Skeletal muscle tissue (tissue), 4 donors: Measurements from ENCODE around the gene ADCY2. TPM values are rescaled to one million over a fixed set of nuclear protein-coding genes. Genes with fewer than 3 reads are reported as not detected.

ENCODE experiments used
- H3K27ac ChIP-seq: one replicate; pipeline ENCODE4 v1.7.0; 2013; ENCODE audit warnings: mild to moderate bottlenecking, low read depth, low read length, inconsistent platforms
- H3K27me3 ChIP-seq, 3 donors: one replicate each; pipeline ENCODE4 v1.7.0; 2013; ENCODE audit warnings: low read length in 3 of 3; ENCODE audit not compliant: control insufficient read depth in 3 of 3, insufficient read depth in 3 of 3
- H3K36me3 ChIP-seq, 3 donors: one replicate each; pipeline ENCODE4 v1.7.0; 2013; ENCODE audit warnings: low read length in 3 of 3; ENCODE audit not compliant: control insufficient read depth in 3 of 3, insufficient read depth in 3 of 3
- H3K4me1 ChIP-seq, 3 donors: one replicate each; pipeline ENCODE4 v1.7.0; 2013; ENCODE audit warnings: low read length in 3 of 3, mild to moderate bottlenecking in 3 of 3; ENCODE audit not compliant: control insufficient read depth in 3 of 3, insufficient read depth in 3 of 3
- H3K4me3 ChIP-seq, 3 donors: one replicate each; pipeline ENCODE4 v1.7.0; 2013; ENCODE audit warnings: low read length in 3 of 3
- H3K9ac ChIP-seq, 3 donors: one replicate each; pipeline ENCODE4 v1.7.0; 2013; ENCODE audit warnings: low read length in 3 of 3, mild to moderate bottlenecking in 3 of 3, moderate library complexity in 2 of 3, low read depth in 1 of 3
- H3K9me3 ChIP-seq, 3 donors: one replicate each; pipeline ENCODE4 v1.7.0; 2013; ENCODE audit warnings: low read length in 3 of 3; ENCODE audit not compliant: control insufficient read depth in 3 of 3
- total RNA-seq: library from RNA; depleted of rRNA; stranded (reverse); fragments of >200 nt; gene quantifications from one replicate; pipeline ENCODE4 v1.2.3, GENCODE V29; 2014
- donor health status: Osteomylitis.

Gene ADCY2
- total RNA-seq, 1 donor from 2014 or later, result 27.7 TPM

DNA sequence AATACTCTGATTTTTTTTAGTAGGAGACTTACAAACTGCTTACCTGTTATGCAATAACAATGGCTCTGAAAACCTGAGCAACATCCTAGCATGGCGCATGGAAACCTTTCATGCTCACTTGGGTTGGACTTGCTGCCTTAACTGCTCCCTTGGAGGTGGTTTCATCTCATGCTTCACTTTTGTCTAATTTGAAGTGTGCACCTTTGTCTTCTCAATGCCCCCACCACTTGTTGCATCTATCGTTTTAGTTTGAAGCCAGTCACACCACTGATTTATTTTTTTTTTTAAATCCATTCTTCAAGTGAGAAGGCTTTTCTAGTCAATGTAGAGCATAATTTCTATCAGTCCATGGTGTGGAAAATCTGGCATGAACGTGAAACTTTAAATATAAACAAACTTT is 391.8 kb downstream of the ADCY2 start:
- Histone ChIP-seq H3K4me3 (no peak overlapping the region), H3K27me3 (no peaks in the 10 kb centered on the region), H3K27ac (no peak overlapping the region), H3K4me1 (no peaks in the 10 kb centered on the region), H3K36me3 (peaks cover 0 to 23% (median 4%) of the 10 kb centered on the region in 3 donors), H3K9me3 (no peaks in the 10 kb centered on the region), H3K9ac (no peak overlapping the region)

DNA sequence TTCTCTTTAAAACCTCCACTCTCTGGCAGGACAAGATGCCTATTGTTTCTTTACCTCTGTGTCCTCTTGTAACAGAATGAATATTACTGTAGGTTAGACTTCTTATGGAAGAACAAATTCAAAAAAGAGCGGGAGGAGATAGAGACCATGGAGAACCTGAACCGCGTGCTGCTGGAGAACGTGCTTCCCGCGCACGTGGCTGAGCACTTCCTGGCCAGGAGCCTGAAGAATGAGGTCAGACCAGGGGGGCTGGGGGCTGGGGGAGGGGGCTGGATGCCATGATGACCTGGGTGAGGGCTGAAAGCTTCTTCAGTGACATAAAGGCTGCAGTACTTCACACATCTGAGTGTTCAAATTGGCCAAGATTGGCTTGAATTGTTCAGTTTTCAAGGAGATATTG is 393.6 kb downstream of the ADCY2 start:
- peaks cover 2 to 29% (median 4%) of the 10 kb centered on the region in 3 donors for H3K36me3 ChIP-seq
- H3K27me3 ChIP-seq, result no peaks in the 10 kb centered on the region
- H3K27ac ChIP-seq, result no peak overlapping the region
- H3K9me3 ChIP-seq, result no peaks in the 10 kb centered on the region
- H3K4me3 ChIP-seq, result no peak overlapping the region
- no peak overlapping the region for H3K9ac ChIP-seq
- H3K4me1 ChIP-seq, result peaks cover 0 to 2% (median 0%) of the 10 kb centered on the region in 3 donors

DNA sequence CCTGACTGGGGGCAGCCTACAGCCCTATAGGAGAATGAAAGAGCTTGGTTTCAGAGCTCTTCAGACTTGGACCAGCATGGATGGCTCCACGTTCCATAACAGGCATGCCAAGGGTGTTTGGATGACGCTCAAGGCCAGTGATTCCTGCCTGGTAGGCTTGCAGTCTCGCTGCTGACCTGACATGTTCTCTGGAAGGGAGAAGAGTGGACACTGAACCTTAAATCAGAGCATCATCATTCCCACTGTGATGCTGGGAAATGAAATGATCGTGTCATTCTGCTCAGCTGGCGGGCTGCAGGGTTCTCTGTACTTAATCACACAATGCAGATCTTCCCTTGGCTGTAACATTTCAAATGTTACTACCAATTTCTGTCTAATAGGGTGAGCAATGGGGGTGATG is 398.0 kb downstream of the ADCY2 start:
- H3K36me3 ChIP-seq, result peaks cover 0 to 24% (median 2%) of the 10 kb centered on the region in 3 donors
- H3K9me3 ChIP-seq, result no peaks in the 10 kb centered on the region
- peaks cover 0 to 3% (median under 1%) of the 10 kb centered on the region in 3 donors for H3K4me1 ChIP-seq
- H3K27ac ChIP-seq, result no peak overlapping the region
- no peak overlapping the region for H3K4me3 ChIP-seq
- H3K9ac ChIP-seq, result no peak overlapping the region
- H3K27me3 ChIP-seq, result no peaks in the 10 kb centered on the region

DNA sequence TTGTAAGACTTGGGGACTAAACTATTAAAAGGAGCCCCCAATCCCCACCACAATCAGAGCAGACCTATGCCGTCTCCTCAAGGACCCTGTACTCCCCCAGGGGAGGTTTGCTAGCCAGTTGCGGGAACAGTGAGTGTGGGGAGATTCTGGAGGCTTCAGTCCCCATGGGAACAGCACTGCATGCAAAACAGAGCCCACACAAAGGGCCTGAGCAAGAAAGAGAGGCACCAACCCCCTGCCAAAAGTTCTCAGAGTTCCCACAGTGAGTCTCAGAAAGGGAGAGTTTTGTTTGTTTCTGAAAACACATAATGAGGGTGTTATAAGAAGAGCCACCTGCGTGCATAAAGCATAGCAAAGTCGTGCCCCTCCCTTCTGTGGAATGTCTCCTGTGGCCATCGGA is 398.4 kb downstream of the ADCY2 start:
- peaks cover 0 to 24% (median 2%) of the 10 kb centered on the region in 3 donors for H3K36me3 ChIP-seq
- H3K27ac ChIP-seq, result no peak overlapping the region
- H3K9ac ChIP-seq, result no peak overlapping the region
- H3K4me3 ChIP-seq, result no peak overlapping the region
- no peaks in the 10 kb centered on the region for H3K27me3 ChIP-seq
- H3K4me1 ChIP-seq, result peaks cover 0 to 6% (median 4%) of the 10 kb centered on the region in 3 donors
- H3K9me3 ChIP-seq, result no peaks in the 10 kb centered on the region

DNA sequence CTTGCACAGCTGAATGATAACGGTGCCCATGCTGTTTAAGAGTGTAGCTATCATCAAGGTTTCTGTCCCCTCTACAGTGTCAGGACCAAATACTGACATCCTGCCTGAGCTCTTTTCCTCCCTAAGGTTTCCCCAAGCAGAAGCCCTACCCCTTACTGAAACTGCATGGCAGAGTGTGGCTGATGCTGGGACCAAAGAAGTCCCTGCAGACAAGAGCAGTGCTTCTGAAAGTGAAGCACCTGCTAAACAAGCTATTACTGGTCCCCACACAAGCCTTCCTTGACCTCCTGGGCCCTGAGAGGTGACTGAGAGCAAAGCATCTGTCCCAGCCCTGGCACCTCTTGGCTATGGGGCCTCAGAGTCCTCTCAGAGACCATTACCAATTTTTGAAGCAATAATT is 398.9 kb downstream of the ADCY2 start:
- Histone ChIP-seq H3K9ac (no peak overlapping the region), H3K9me3 (no peaks in the 10 kb centered on the region), H3K4me1 (peaks cover 0 to 6% (median 4%) of the 10 kb centered on the region in 3 donors), H3K4me3 (no peak overlapping the region), H3K36me3 (peaks cover 0 to 23% (median 2%) of the 10 kb centered on the region in 3 donors), H3K27ac (no peak overlapping the region), H3K27me3 (no peaks in the 10 kb centered on the region)

DNA sequence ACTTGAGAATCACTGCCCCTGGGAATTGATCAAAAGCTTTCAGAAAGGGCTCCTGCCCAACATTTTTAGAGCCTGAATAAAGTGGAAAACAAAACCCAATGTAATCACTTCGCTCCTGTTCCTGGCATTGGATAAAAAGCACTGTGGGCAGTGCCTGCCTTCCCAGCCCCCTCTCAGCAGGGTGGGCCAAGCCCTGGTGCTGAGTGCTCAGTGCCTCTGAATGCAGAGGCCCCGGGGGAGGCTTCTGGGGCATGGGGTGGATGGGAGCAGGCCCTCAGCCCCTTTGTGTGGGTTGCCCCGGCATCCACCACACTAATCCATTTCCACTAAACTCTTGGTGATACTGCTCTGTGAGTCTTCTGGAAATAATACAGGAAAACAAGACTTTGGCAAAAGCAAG is 399.4 kb downstream of the ADCY2 start:
- no peaks in the 10 kb centered on the region for H3K27me3 ChIP-seq
- H3K36me3 ChIP-seq, result peaks cover 0 to 18% (median 2%) of the 10 kb centered on the region in 3 donors
- H3K9me3 ChIP-seq, result no peaks in the 10 kb centered on the region
- H3K27ac ChIP-seq, result no peak overlapping the region
- no peak overlapping the region for H3K4me3 ChIP-seq
- peaks cover 0 to 6% (median 4%) of the 10 kb centered on the region in 3 donors for H3K4me1 ChIP-seq
- H3K9ac ChIP-seq, result no peak overlapping the region

DNA sequence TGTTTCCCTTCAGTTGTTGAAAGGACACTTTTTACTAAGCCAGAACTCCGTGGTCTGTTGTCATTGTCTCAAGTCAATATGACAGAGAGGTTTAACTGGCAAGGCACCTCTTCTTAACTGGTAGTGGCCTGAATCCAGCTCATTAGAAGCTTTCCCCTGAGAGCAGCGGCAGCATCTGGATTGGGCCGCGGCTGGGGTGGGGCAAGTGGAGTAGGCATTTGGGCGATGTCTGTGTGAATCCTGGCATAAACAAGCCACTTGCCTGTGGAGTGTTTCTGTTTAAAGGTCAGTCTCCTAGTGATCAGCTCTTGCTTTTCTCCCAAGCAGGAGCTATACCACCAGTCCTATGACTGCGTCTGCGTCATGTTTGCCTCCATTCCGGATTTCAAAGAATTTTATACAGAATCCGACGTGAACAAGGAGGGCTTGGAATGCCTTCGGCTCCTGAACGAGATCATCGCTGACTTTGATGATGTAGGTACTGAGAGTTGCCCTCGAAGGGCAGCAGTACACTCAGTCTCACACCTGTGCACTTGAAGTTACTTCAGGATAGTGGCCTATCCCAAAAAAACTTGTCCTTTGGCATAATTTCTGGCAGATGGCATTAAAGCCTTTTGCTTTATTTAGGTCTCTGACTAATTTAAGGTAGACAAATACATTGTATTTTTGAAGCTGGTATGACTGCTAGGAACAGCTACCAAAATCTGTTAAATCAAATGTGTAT is 406.1 kb downstream of the ADCY2 start:
- Histone ChIP-seq H3K4me3 (peak overlapping the region in 1 of 3 donors; percentile 35), H3K27ac (peak overlapping the region; percentile 58), H3K4me1 (peaks cover 0 to 18% (median 14%) of the 10 kb centered on the region in 3 donors), H3K27me3 (no peaks in the 10 kb centered on the region), H3K36me3 (peaks cover 9 to 19% (median 10%) of the 10 kb centered on the region in 3 donors), H3K9me3 (no peaks in the 10 kb centered on the region), H3K9ac (no peak overlapping the region)

DNA sequence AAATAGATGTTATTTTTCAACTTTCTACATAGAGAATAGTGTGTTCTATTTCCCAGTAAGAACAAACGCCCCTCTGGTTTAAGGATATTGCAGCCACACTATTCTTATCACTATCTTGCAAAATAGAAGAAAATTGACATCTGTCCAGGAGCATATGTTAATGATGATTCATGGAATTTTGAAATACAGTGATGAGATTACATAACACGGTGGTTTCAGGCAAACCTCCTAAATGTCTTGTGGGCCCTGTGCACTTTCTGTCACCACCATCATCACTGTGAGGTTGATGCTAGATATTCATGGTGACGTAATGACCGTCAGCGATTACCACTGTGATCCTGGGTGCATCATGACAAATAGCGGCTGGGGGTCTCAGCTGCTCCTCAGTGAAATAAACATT is 406.9 kb downstream of the ADCY2 start:
- peaks cover 0 to 18% (median 14%) of the 10 kb centered on the region in 3 donors for H3K4me1 ChIP-seq
- H3K4me3 ChIP-seq, result no peak overlapping the region
- peaks cover 12 to 25% (median 14%) of the 10 kb centered on the region in 3 donors for H3K36me3 ChIP-seq
- H3K9ac ChIP-seq, result no peak overlapping the region
- H3K9me3 ChIP-seq, result no peaks in the 10 kb centered on the region
- no peaks in the 10 kb centered on the region for H3K27me3 ChIP-seq
- H3K27ac ChIP-seq, result peak overlapping the region; percentile 58

DNA sequence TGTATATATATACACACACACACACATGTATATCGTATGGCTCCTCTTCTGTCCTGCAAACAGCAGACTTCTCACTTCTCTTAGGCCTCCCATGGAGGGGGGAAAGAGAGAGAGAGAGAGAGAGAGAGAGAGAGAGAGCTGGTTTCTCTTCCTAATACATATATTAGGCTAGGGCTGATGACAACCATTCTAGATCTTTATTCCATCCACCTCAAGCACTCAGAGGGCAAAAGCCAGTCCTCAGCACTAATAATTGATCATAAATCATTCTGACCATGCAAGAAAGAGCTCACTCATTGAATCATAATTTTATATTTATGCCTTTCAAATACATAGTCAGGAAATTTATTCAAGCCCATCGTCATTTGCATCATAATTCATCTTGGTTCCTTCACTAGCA is 408.0 kb downstream of the ADCY2 start:
- Histone ChIP-seq H3K27me3 (no peaks in the 10 kb centered on the region), H3K4me3 (no peak overlapping the region), H3K36me3 (peaks cover 13 to 26% (median 18%) of the 10 kb centered on the region in 3 donors), H3K9me3 (no peaks in the 10 kb centered on the region), H3K4me1 (peaks cover 0 to 18% (median 13%) of the 10 kb centered on the region in 3 donors), H3K9ac (no peak overlapping the region), H3K27ac (no peak overlapping the region)

DNA sequence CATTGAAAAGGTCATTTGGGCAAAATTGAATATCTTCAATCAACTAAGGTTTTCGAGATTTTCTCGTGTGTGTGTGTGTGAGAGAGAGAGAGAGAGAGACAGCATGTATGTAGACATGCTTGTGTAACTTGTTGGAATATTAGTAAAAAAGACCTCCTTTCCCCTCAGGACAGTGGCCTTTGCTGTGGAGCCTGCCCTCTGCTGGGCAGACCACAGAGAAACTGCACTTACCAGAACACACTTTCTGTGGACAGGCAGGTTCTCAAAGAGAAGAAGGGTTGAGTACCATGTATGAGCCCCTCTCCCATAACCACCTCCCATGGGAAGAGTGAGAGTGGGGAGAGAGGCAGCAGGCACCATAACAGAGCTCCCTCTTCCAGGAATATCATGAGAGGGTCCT is 409.4 kb downstream of the ADCY2 start:
- Histone ChIP-seq H3K9ac (no peak overlapping the region), H3K4me3 (no peak overlapping the region), H3K27me3 (no peaks in the 10 kb centered on the region), H3K36me3 (peaks cover 13 to 26% (median 18%) of the 10 kb centered on the region in 3 donors), H3K27ac (no peak overlapping the region), H3K9me3 (no peaks in the 10 kb centered on the region), H3K4me1 (peaks cover 0 to 15% (median 10%) of the 10 kb centered on the region in 3 donors)
